ENCODE results near the gene IL17RB.
A peak's percentile ranks its signal among the peaks of the same experiment; 100 is the strongest.

IL17RB gene

GRCh38 chr3:53804697-53805462 lies 41.5 kb upstream of the IL17RB start:
- no peak overlapping the region for H3K4me3 ChIP-seq (ENCODE audit: extremely low read depth, insufficient read depth, low read length, poor library complexity, severe bottlenecking)
- 67 to 73% methylated on average over 5 to 8 of the region's 14 CpGs for WGBS, 2 experiments (ENCODE audit: insufficient coverage in 2 of 2)
- H3K36me3 ChIP-seq (ENCODE audit: control insufficient read depth, insufficient read depth, low read length): no peaks in the 10 kb centered on the region
- H3K27ac ChIP-seq (ENCODE audit: low read depth, low read length, severe bottlenecking): peak overlapping the region; percentile 69
- H3K9me3 ChIP-seq (ENCODE audit: control insufficient read depth, low read length): no peaks in the 10 kb centered on the region
- peaks cover 22% of the 10 kb centered on the region for H3K4me1 ChIP-seq (ENCODE audit: control insufficient read depth, insufficient read depth, low read length, poor library complexity, severe bottlenecking)

- 88 to 90% methylated on average over 3 to 4 of the region's 4 CpGs for WGBS, 2 experiments (ENCODE audit: insufficient coverage in 2 of 2)
- Histone ChIP-seq H3K36me3 (ENCODE audit: control insufficient read depth, insufficient read depth, low read length) (no peaks in the 10 kb centered on the region), H3K4me3 (ENCODE audit: extremely low read depth, insufficient read depth, low read length, poor library complexity, severe bottlenecking) (no peak overlapping the region), H3K4me1 (ENCODE audit: control insufficient read depth, insufficient read depth, low read length, poor library complexity, severe bottlenecking) (peaks cover 22% of the 10 kb centered on the region), H3K9me3 (ENCODE audit: control insufficient read depth, low read length) (no peaks in the 10 kb centered on the region), H3K27ac (ENCODE audit: low read depth, low read length, severe bottlenecking) (peak overlapping the region; percentile 69)
Measured at GRCh38 chr3:53805463-53806159, 40.8 kb upstream of the IL17RB start.

GRCh38 chr3:53806182-53807116 lies 39.9 kb upstream of the IL17RB start:
- Histone ChIP-seq H3K27ac (ENCODE audit: low read depth, low read length, severe bottlenecking) (no peak overlapping the region), H3K9me3 (ENCODE audit: control insufficient read depth, low read length) (no peaks in the 10 kb centered on the region), H3K36me3 (ENCODE audit: control insufficient read depth, insufficient read depth, low read length) (no peaks in the 10 kb centered on the region), H3K4me1 (ENCODE audit: control insufficient read depth, insufficient read depth, low read length, poor library complexity, severe bottlenecking) (peaks cover 22% of the 10 kb centered on the region), H3K4me3 (ENCODE audit: extremely low read depth, insufficient read depth, low read length, poor library complexity, severe bottlenecking) (no peak overlapping the region)
- WGBS, 2 experiments (ENCODE audit: insufficient coverage in 2 of 2): 88 to 90% methylated on average over 7 of the region's 10 CpGs

GRCh38 chr3:53807117-53807810 lies 39.1 kb upstream of the IL17RB start:
- no peaks in the 10 kb centered on the region for H3K9me3 ChIP-seq (ENCODE audit: control insufficient read depth, low read length)
- no peak overlapping the region for H3K4me3 ChIP-seq (ENCODE audit: extremely low read depth, insufficient read depth, low read length, poor library complexity, severe bottlenecking)
- H3K27ac ChIP-seq (ENCODE audit: low read depth, low read length, severe bottlenecking): no peak overlapping the region
- H3K4me1 ChIP-seq (ENCODE audit: control insufficient read depth, insufficient read depth, low read length, poor library complexity, severe bottlenecking): peaks cover 22% of the 10 kb centered on the region
- 92 to 94% methylated on average over 14 to 15 of the region's 15 CpGs for WGBS, 2 experiments (ENCODE audit: insufficient coverage in 2 of 2)
- no peaks in the 10 kb centered on the region for H3K36me3 ChIP-seq (ENCODE audit: control insufficient read depth, insufficient read depth, low read length)

GRCh38 chr3:53808496-53808895 lies 37.9 kb upstream of the IL17RB start:
- WGBS, 2 experiments (ENCODE audit: insufficient coverage in 2 of 2): 98 to 99% methylated on average over 9 to 11 of the region's 13 CpGs
- H3K27ac ChIP-seq (ENCODE audit: low read depth, low read length, severe bottlenecking): no peak overlapping the region
- no peaks in the 10 kb centered on the region for H3K36me3 ChIP-seq (ENCODE audit: control insufficient read depth, insufficient read depth, low read length)
- no peaks in the 10 kb centered on the region for H3K9me3 ChIP-seq (ENCODE audit: control insufficient read depth, low read length)
- H3K4me1 ChIP-seq (ENCODE audit: control insufficient read depth, insufficient read depth, low read length, poor library complexity, severe bottlenecking): peaks cover 22% of the 10 kb centered on the region
- H3K4me3 ChIP-seq (ENCODE audit: extremely low read depth, insufficient read depth, low read length, poor library complexity, severe bottlenecking): no peak overlapping the region

- WGBS, 2 experiments (ENCODE audit: insufficient coverage in 2 of 2): 92 to 93% methylated on average over 10 to 12 of the region's 12 CpGs
- Histone ChIP-seq H3K36me3 (ENCODE audit: control insufficient read depth, insufficient read depth, low read length) (no peaks in the 10 kb centered on the region), H3K27ac (ENCODE audit: low read depth, low read length, severe bottlenecking) (no peak overlapping the region), H3K4me3 (ENCODE audit: extremely low read depth, insufficient read depth, low read length, poor library complexity, severe bottlenecking) (no peak overlapping the region), H3K4me1 (ENCODE audit: control insufficient read depth, insufficient read depth, low read length, poor library complexity, severe bottlenecking) (peaks cover 18% of the 10 kb centered on the region), H3K9me3 (ENCODE audit: control insufficient read depth, low read length) (no peaks in the 10 kb centered on the region)
Measured at GRCh38 chr3:53809267-53809666, 37.1 kb upstream of the IL17RB start.

GRCh38 chr3:53809764-53810400 lies 36.5 kb upstream of the IL17RB start:
- Histone ChIP-seq H3K9me3 (ENCODE audit: control insufficient read depth, low read length) (no peaks in the 10 kb centered on the region), H3K4me1 (ENCODE audit: control insufficient read depth, insufficient read depth, low read length, poor library complexity, severe bottlenecking) (peaks cover 12% of the 10 kb centered on the region), H3K36me3 (ENCODE audit: control insufficient read depth, insufficient read depth, low read length) (no peaks in the 10 kb centered on the region), H3K27ac (ENCODE audit: low read depth, low read length, severe bottlenecking) (no peak overlapping the region), H3K4me3 (ENCODE audit: extremely low read depth, insufficient read depth, low read length, poor library complexity, severe bottlenecking) (no peak overlapping the region)
- 93 to 94% methylated on average over 21 to 28 of the region's 28 CpGs for WGBS, 2 experiments (ENCODE audit: insufficient coverage in 2 of 2)

- H3K4me1 ChIP-seq (ENCODE audit: control insufficient read depth, insufficient read depth, low read length, poor library complexity, severe bottlenecking): peaks cover 3% of the 10 kb centered on the region
- no peak overlapping the region for H3K27ac ChIP-seq (ENCODE audit: low read depth, low read length, severe bottlenecking)
- no peaks in the 10 kb centered on the region for H3K9me3 ChIP-seq (ENCODE audit: control insufficient read depth, low read length)
- WGBS, 2 experiments (ENCODE audit: insufficient coverage in 2 of 2): 92 to 95% methylated on average over 18 to 23 of the region's 24 CpGs
- no peak overlapping the region for H3K4me3 ChIP-seq (ENCODE audit: extremely low read depth, insufficient read depth, low read length, poor library complexity, severe bottlenecking)
- H3K36me3 ChIP-seq (ENCODE audit: control insufficient read depth, insufficient read depth, low read length): no peaks in the 10 kb centered on the region
Measured at GRCh38 chr3:53811143-53811927, 35.0 kb upstream of the IL17RB start.

GRCh38 chr3:53812434-53812833 lies 33.9 kb upstream of the IL17RB start:
- Histone ChIP-seq H3K4me1 (ENCODE audit: control insufficient read depth, insufficient read depth, low read length, poor library complexity, severe bottlenecking) (no peaks in the 10 kb centered on the region), H3K27ac (ENCODE audit: low read depth, low read length, severe bottlenecking) (no peak overlapping the region), H3K9me3 (ENCODE audit: control insufficient read depth, low read length) (no peaks in the 10 kb centered on the region), H3K36me3 (ENCODE audit: control insufficient read depth, insufficient read depth, low read length) (no peaks in the 10 kb centered on the region), H3K4me3 (ENCODE audit: extremely low read depth, insufficient read depth, low read length, poor library complexity, severe bottlenecking) (no peak overlapping the region)
- WGBS, 2 experiments (ENCODE audit: insufficient coverage in 2 of 2): 68 to 93% methylated on average over 2 to 4 of the region's 4 CpGs
